ENCODE measurements around the gene TEAD1. TPM values are rescaled to one million over a fixed set of nuclear protein-coding genes. Genes with fewer than 3 reads are reported as not detected.

TEAD1 gene
- total and polyA plus RNA-seq, 2 donors (not counting 3 experiments of a cell fraction or from before 2014, with no cell fraction given), result 15.3 to 49.0 TPM

DNA sequence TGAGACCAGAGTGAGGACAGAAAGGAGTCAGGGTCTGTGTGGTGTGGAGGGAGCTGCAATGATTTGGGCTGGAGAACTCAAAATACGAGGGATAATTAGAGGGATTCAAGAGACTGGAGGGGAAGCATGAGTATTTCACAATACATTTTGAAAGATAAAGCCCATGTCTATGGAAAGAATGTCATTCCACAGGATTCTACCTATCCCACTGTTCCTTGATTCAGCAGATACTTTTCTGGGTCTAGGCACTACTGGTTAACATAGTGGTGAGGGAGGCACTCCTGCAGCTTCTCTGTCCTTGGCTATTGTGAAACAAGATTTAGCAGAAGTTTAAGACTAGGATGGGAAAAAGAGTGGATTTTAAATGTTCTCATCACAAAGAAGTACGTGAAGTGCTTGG is 262.0 kb downstream of the TEAD1 start:
- TF ChIP-seq POLR2A (IDR thresholded peaks at IDR 0.05; ENCODE audit: low read depth, low read length), result no peak
- TF ChIP-seq MYC (IDR thresholded peaks at IDR 0.05; ENCODE audit: low read depth, low read length), result no peak
- TF ChIP-seq FOS (IDR thresholded peaks at IDR 0.05; ENCODE audit: borderline replicate concordance, insufficient read depth, low read length), result no peak
- no peak for TF ChIP-seq POLR2AphosphoS5 (IDR thresholded peaks at IDR 0.05; ENCODE audit: insufficient read depth, low read depth, low read length)
- TF ChIP-seq GATA2 (IDR thresholded peaks at IDR 0.05; ENCODE audit: insufficient read depth, insufficient read length, low read depth, low read length), result no peak
- no peak for TF ChIP-seq EZH2 (IDR thresholded peaks at IDR 0.05; ENCODE audit: borderline replicate concordance, low read depth, low read length, severe bottlenecking)
- no peak for TF ChIP-seq CTCF (IDR thresholded peaks at IDR 0.05; ENCODE audit: extremely low read depth in 1 of 2, insufficient read depth in 1 of 2, low read depth in 1 of 2, low read length in 2 of 2)
- TF ChIP-seq MAX (IDR thresholded peaks at IDR 0.05; ENCODE audit: insufficient read depth, insufficient read length), result no peak
- TF ChIP-seq JUN (IDR thresholded peaks at IDR 0.05; ENCODE audit: borderline replicate concordance, insufficient read depth, insufficient read length, low read depth), result no peak
- no peak for FAIRE-seq
- H3K4me1 ChIP-seq (ENCODE audit: control insufficient read depth, extremely low read depth, insufficient read depth, low read length), result no peaks in the 10 kb centered on the region
- intact Hi-C loops (cut with micrococcal nuclease) (no loop called here), dilution Hi-C loops (cut with MboI; ENCODE audit: extremely low pct_ligation_motif_present, low sequenced_read_pairs) (no loop called here)
- ChIA-PET POLR2A (no interaction called here), CTCF (interaction anchor here (1.2 kb wide), 1 partner anchor 28 kb away, joined by 3 read pairs; no protein-coding TSS in a partner anchor)
- no peak overlapping the region for H3K4me2 ChIP-seq (ENCODE audit: insufficient read depth, low read length)
- no peaks in the 10 kb centered on the region for H3K9me1 ChIP-seq (replicated peaks; ENCODE audit: control insufficient read depth, extremely low read depth, insufficient read depth, low read length)
- no peak overlapping the region for H3K4me3 ChIP-seq (replicated peaks in 1 of 3; ENCODE audit: insufficient read depth in 1 of 3, low read depth in 1 of 3, low read length in 3 of 3)
- H3K36me3 ChIP-seq (ENCODE audit: control insufficient read depth in 2 of 2, extremely low read depth in 1 of 2, insufficient read depth in 2 of 2, low read length in 2 of 2), result peaks cover 0 to 6% of the 10 kb centered on the region in 2 experiments
- no peaks in the 10 kb centered on the region for H3K79me2 ChIP-seq (ENCODE audit: control insufficient read depth, insufficient read depth, low read length)
- no peak overlapping the region for H3K9ac ChIP-seq (replicated peaks; ENCODE audit: extremely low read depth, insufficient read depth, low read length)
- H3K27ac ChIP-seq (ENCODE audit: insufficient read depth, low read depth, low read length), result no peak overlapping the region
- BruUV-seq (replicated peaks), result no TSS peak
- DNase-seq (ENCODE audit: low read depth, low spot score), result no peak
- no peaks in the 10 kb centered on the region for H3K27me3 ChIP-seq (ENCODE audit: control insufficient read depth in 2 of 2, insufficient read depth in 2 of 2, low read length in 2 of 2)
- no peaks in the 10 kb centered on the region for H4K20me1 ChIP-seq (replicated peaks; ENCODE audit: control insufficient read depth, extremely low read depth, insufficient read depth, low read length)
- no peak overlapping the region for H2AFZ ChIP-seq (ENCODE audit: low read depth, low read length)
- no peaks in the 10 kb centered on the region for H3K9me3 ChIP-seq (replicated peaks; ENCODE audit: control insufficient read depth, insufficient read depth, low read length)
